GM13976 (cell line): ENCODE results near the gene IYD.

Experiments
- DNase-seq: peaks from one replicate; pipeline ENCODE4 v3.0.0; 2012; ENCODE audit warnings: low spot score
- CTCF ChIP-seq: IDR thresholded peaks from 2 replicates; pipeline ENCODE4 v1.5.1; 2012; ENCODE audit warnings: borderline replicate concordance, mild to moderate bottlenecking; ENCODE audit not compliant: insufficient read depth; ENCODE audit errors: extremely low read depth, missing control alignments, control extremely low read depth
- in situ Hi-C: fragments of 300-500 bp; cut with MboI; formaldehyde crosslinking; loops from one replicate; pipeline ENCODE4 v1.12.0; 2022; ENCODE audit warnings: low sequenced_read_pairs, mixed read lengths, inconsistent platforms; ENCODE audit not compliant: unreplicated experiment

Gene IYD

GRCh38 chr6:150403458-150404246 lies 34.8 kb downstream of the IYD start:
- in situ Hi-C loops = no loop called here

GRCh38 chr6:150406948-150407347 lies 38.1 kb downstream of the IYD start:
- DNase-seq = no peak
- in situ Hi-C loops = no loop called here
- TF ChIP-seq CTCF = no peak

More at GRCh38 chr6:150403458-150404246, 34.8 kb downstream of the IYD start:
- TF ChIP-seq CTCF = no peak
- no peak for DNase-seq

GRCh38 chr6:150408842-150409241 lies 40.0 kb downstream of the IYD start:
- no peak for TF ChIP-seq CTCF
- in situ Hi-C loops = no loop called here
- no peak for DNase-seq

- in situ Hi-C loops = loop anchor here (5.0 kb wide), 1 partner anchor 403 kb away; no protein-coding TSS in a partner anchor
- DNase-seq = no peak
- TF ChIP-seq CTCF = no peak
Observed at GRCh38 chr6:150409576-150410066, 40.8 kb downstream of the IYD start.

- in situ Hi-C loops = loop anchor here (5.0 kb wide), 1 partner anchor 402 kb away; no protein-coding TSS in a partner anchor
- no peak for TF ChIP-seq CTCF
Observed at GRCh38 chr6:150410399-150410798, 41.6 kb downstream of the IYD start.

GRCh38 chr6:150410906-150411305 lies 42.1 kb downstream of the IYD start:
- in situ Hi-C loops = loop anchor here (5.0 kb wide), 1 partner anchor 401 kb away; no protein-coding TSS in a partner anchor
- DNase-seq = no peak

More at GRCh38 chr6:150410399-150410798, 41.6 kb downstream of the IYD start:
- no peak for DNase-seq

More at GRCh38 chr6:150410906-150411305, 42.1 kb downstream of the IYD start:
- no peak for TF ChIP-seq CTCF
